ENCODE data around the gene CAMKMT.

CAMKMT gene

DNA sequence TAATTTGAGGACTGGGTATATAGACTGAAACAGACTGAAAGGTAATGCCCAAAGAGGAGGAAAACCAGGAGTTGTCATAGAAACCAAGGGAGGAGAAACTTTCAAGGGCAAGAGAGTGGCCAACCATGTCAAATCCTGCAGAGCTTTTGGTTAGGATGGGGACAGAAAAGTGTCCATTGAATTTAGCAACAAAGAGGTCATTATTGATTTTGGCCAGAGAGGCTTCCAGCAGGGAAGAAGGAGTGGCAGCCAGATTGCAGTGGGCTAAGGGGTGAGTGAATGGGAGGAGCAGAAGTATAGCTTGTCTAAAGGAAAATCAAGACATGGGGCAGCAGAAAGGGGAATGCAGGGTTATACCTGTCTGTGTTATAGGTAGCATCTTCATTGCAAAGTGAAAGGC is 194.0 kb downstream of the CAMKMT start:
- no peak for TF ChIP-seq CTCF (IDR thresholded peaks at IDR 0.05; ENCODE audit: low read depth, low read length)
- no peak for DNase-seq (ENCODE audit: extremely low read depth, low read depth)

DNA sequence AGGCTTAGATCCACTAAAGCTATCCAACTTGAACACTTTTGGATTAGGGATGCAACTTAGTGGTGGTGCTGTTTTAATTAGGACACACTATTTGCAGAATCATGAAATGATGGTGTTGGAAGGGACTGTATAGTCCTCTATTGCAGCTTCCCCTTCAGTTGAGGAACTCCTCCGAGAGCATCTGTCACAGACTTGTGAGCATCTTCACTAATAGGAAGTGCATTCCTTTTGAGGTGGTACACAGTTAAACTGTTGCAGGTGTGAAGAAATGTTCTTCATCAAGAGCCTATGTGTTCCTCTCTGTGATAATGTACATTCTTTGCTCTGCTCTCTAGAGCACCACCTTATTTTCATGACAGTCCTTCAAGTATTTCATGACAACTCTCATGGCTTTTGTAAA is 197.4 kb downstream of the CAMKMT start:
- no peak for TF ChIP-seq CTCF (IDR thresholded peaks at IDR 0.05; ENCODE audit: low read depth, low read length)
- no peak for DNase-seq (ENCODE audit: extremely low read depth, low read depth)

DNA sequence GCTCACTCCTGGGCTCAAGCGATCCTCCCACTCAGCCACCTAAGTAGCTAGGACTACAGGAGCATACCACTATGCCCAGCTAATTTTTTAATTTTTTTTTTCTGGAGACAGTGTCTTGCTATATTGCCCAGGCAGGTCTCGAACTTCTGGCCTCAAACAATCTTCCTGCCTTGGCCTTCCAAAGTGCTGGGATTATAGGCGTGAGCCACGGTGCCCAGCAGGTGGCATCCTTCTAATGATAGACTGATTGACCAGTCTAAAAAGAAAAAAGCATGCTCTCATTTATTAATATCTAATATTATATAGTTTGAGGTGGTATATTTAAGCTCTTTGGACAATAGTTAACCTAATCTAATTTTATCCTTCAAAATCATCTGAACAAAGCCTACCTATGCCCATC is 198.6 kb downstream of the CAMKMT start:
- no peak; the same call in none of the 2 replicates for TF ChIP-seq CTCF (IDR thresholded peaks at IDR 0.05; ENCODE audit: low read depth, low read length)
- DNase-seq (ENCODE audit: extremely low read depth, low read depth) = no peak

GRCh38 chr2:44560941-44561340 is 199.2 kb downstream of the CAMKMT start:
- DNase-seq (ENCODE audit: extremely low read depth, low read depth) = no peak
- no peak for TF ChIP-seq CTCF (IDR thresholded peaks at IDR 0.05; ENCODE audit: low read depth, low read length)

DNA sequence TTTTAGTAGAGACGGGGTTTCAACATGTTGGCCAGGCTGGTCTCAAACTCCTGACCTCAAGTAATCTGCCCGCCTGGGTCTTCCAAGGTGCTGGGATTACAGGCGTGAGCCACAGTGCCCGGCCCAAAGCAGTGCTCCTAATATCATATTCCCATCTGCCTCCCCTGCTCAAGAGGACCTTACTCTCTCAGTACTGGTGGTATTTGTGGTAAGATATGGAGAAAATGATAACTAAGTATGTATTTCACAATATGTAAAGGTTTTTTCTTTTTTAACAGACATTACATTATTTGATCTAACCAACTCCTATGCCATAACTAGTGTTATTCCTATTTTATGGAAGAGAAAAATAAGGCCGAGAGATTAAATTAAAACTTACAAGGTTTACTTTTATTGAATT is 201.0 kb downstream of the CAMKMT start:
- no peak for DNase-seq (ENCODE audit: extremely low read depth, low read depth)
- TF ChIP-seq CTCF (IDR thresholded peaks at IDR 0.05; ENCODE audit: low read depth, low read length) = no peak

GRCh38 chr2:44564752-44565151 is 203.0 kb downstream of the CAMKMT start:
- DNase-seq (ENCODE audit: extremely low read depth, low read depth) = no peak
- no peak for TF ChIP-seq CTCF (IDR thresholded peaks at IDR 0.05; ENCODE audit: low read depth, low read length)

- no peak for DNase-seq (ENCODE audit: extremely low read depth, low read depth)
- no peak for TF ChIP-seq CTCF (IDR thresholded peaks at IDR 0.05; ENCODE audit: low read depth, low read length)
Observed at GRCh38 chr2:44566059-44566458, 204.3 kb downstream of the CAMKMT start.

Measured in AG09319 (cell line).